AG09309 (cell line): ENCODE results near the gene ERC1.
"Not testable (repeated sequence)": the region's sequence is repeated elsewhere in the genome, so short reads cannot be mapped to it uniquely, and the experiment has no call there.

Experiments used
- DNase-seq: peaks from one replicate; pipeline ENCODE4 v3.0.0-alpha.2; 2010; ENCODE audit warnings: low read depth
- H3K4me3 ChIP-seq: 2 replicates; pipeline ENCODE4 v1.5.1; 2011; ENCODE audit warnings: mild to moderate bottlenecking, low read depth, low read length, moderate library complexity; ENCODE audit not compliant: control insufficient read depth
- TF ChIP-seq, protein P1 (sequence below): IDR thresholded peaks from 2 replicates; pipeline ENCODE4 v1.5.1; 2011; ENCODE audit warnings: mild to moderate bottlenecking, low read depth, low read length, inconsistent platforms; ENCODE audit not compliant: insufficient read depth, control insufficient read depth; ENCODE audit errors: missing control alignments

The ERC1 gene

DNA sequence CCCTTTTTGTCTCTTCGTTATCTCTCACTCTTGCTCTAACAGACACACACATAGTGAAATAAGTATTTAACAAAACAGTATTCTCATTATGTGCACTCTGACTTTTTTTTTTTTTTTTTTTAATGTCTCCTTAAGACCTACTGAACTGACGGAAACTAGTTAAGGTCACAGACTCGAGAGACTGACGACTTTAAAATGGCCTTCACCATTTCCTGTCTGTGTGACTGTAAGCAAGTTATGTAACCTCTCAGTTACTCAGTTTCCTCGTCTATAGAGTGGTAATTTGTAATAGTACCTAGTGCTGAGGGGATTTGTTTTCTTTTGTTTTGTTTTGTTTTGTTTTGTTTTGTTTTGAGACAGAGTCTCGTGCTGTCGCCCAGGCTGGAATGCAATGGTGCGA lies 318.6 kb downstream of the ERC1 start:
- no peak for DNase-seq
- TF ChIP-seq, protein P1, sequence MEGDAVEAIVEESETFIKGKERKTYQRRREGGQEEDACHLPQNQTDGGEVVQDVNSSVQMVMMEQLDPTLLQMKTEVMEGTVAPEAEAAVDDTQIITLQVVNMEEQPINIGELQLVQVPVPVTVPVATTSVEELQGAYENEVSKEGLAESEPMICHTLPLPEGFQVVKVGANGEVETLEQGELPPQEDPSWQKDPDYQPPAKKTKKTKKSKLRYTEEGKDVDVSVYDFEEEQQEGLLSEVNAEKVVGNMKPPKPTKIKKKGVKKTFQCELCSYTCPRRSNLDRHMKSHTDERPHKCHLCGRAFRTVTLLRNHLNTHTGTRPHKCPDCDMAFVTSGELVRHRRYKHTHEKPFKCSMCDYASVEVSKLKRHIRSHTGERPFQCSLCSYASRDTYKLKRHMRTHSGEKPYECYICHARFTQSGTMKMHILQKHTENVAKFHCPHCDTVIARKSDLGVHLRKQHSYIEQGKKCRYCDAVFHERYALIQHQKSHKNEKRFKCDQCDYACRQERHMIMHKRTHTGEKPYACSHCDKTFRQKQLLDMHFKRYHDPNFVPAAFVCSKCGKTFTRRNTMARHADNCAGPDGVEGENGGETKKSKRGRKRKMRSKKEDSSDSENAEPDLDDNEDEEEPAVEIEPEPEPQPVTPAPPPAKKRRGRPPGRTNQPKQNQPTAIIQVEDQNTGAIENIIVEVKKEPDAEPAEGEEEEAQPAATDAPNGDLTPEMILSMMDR, result no peak
- H3K4me3 ChIP-seq, result no peak overlapping the region

DNA sequence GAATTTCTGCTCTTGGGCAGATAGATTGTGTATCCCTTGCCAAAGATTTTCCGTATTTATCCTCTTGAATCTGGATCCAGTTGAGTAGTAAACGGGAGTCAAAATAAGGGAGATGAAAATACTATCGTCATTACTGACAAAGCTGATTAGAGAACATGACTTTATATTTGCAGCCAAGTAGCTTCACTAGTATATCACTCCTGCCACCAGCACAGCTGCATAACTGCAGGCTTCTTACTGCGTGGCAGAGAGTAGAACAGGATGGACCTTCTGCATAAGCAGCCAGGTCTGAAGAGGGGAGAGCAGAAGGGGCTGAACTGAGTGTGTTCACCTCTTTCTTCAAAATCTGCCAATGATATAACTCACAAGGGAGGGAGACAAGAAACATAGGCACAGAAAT lies 319.6 kb downstream of the ERC1 start:
- TF ChIP-seq, protein P1, result no peak
- no peak for DNase-seq

DNA sequence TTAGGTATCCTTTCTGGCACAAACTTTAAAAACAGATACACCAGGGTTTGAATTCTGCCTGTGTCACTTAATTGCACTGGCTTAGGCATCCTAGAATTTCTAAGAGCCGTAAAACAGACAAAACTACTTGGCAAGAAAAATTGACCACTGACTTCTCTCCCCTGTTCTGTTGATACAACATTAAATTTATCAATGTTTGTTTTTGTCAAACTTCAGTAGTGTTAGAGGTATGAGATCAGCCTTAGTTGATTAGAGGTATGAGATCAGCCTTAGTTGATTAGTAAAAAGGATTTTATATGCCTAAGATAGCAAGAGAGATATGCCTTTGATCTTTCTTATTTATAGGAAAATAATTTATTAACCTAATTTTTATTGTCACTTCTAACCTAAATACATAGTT lies 320.1 kb downstream of the ERC1 start:
- TF ChIP-seq, protein P1, result no peak
- H3K4me3 ChIP-seq, result no peak overlapping the region
- no peak for DNase-seq

More for the DNA sequence above, 319.6 kb downstream of the ERC1 start:
- H3K4me3 ChIP-seq, result no peak overlapping the region

DNA sequence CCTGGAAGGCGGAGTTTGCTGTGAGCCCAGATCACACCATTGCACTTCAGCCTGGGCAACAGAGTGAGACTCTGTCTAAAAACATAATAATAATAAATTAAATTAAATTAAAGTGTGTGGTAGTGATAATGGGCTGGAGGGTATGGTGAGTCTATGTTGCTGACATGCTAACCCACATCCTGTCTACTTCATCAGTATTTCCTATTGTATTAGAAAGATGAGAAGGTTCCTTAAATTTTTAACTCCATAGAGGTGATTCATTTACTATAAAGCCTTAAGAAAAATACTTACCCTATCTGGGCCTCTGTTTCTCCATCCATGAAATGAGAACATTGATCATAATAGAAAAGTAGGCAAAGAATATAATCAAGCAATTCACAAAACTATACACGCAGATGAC lies 322.9 kb downstream of the ERC1 start:
- DNase-seq, result no peak
- TF ChIP-seq, protein P1, result no peak
- no peak overlapping the region for H3K4me3 ChIP-seq

DNA sequence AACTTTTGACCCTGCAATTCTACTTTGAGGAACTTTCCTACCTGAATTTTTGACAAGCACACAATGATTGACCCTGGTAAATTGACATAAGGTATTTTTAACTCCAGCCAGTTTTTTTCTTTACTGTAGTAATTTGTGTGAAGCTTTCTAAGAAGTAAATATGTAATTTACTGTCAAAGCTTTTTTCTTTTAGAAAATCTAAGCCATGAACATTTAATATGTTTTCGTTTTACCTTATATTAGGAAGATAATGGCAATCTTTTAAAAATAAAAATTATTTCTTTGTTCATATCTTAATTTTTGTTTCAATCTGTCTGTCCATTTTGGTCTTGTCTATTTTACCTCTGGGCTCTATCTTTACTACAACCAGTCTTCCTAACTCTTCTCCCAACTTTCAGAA lies 323.5 kb downstream of the ERC1 start:
- TF ChIP-seq, protein P1, result no peak
- DNase-seq, result no peak
- no peak overlapping the region for H3K4me3 ChIP-seq

DNA sequence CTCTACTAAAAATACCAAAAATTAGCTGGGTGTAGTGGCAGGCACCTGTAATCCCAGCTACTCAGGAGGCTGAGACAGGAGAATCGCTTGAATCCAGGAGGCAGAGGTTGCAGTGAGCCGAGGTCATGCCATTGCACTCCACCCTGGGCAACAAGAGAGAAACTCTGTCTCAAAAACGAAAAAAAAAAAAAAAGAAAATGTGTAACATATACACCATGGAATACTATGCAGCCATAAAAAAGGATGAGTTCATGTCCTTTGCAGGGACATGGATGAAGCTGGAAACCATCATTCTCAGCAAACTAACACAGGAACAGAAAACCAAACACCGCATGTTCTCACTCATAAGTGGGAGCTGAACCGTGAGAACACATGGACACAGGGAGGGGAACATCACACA lies 326.0 kb downstream of the ERC1 start:
- not testable (repeated sequence) for H3K4me3 ChIP-seq, DNase-seq

DNA sequence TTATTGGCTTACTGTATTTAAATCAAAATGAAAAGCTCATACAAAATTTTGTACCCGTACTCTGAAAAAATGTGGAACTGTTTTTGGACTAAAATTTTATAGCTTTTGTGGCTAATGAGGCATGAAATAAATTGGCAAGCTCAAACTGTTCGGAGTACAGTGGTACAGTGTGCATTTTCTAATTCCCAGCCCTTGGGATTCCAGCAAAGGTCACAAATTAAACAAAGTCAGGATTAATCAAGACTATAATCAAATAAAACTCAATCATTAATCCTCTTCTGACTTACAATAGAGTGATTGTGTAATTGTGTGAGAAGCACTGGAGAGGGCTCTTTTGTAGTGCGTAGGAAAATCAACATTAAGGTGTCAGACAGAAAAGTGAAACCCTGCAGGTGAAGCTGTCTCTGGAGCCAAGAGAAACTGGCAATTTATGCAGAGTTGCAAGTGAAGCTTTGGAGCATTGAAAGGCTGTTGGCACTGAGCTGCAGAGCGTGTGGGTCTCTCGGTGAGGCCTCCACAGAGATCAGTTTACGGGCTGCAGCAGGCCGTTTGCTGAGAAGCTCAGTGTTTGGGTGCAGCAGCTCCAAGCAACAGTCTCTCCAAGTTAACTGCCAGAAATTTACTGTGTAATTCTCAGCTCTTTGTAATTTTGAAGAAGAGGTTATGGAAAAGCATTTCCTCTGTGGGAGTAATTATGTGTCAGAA lies 327.5 kb downstream of the ERC1 start:
- DNase-seq, result peak; percentile 21
- TF ChIP-seq, protein P1, result no peak
- no peak overlapping the region for H3K4me3 ChIP-seq
